NCI-H1694 treated with DMSO at 0.1 percent for 48 hours (cell line): ENCODE data around the gene TSPEAR.
A peak's percentile ranks its signal among the peaks of the same experiment; 100 is the strongest.
"Not testable (repeated sequence)": the region's sequence is repeated elsewhere in the genome, so short reads cannot be mapped to it uniquely, and the experiment has no call there.

Experiments
- DNase-seq: peaks from one replicate; lab custom pipeline; 2025; lab: John Stamatoyannopoulos, UW

Gene TSPEAR

GRCh38 chr21:44684077-44684476 is 27.3 kb downstream of the TSPEAR start:
- no peak for DNase-seq

GRCh38 chr21:44682580-44683151 is 28.7 kb downstream of the TSPEAR start:
- no peak for DNase-seq

GRCh38 chr21:44681861-44682579 is 29.4 kb downstream of the TSPEAR start, which contains the start of gene KRTAP12-1:
Gene KRTAP12-1, minus strand, starts transcription at chr21:44682163. Its CDS starts 40 bp downstream, at chr21:44682123.
- peak; percentile 78 for DNase-seq

- DNase-seq, result no peak
Measured at GRCh38 chr21:44681152-44681551, 30.2 kb downstream of the TSPEAR start.

GRCh38 chr21:44677881-44678280 is 33.5 kb downstream of the TSPEAR start:
- no peak for DNase-seq

- DNase-seq, result no peak
Measured at GRCh38 chr21:44671911-44672310, 39.5 kb downstream of the TSPEAR start.

GRCh38 chr21:44670642-44671432 is 40.5 kb downstream of the TSPEAR start:
- no peak for DNase-seq

GRCh38 chr21:44667612-44668011 is 43.8 kb downstream of the TSPEAR start:
- no peak for DNase-seq

- DNase-seq, result peak; percentile 38
Measured at GRCh38 chr21:44666401-44667320, 44.7 kb downstream of the TSPEAR start, which contains the start of gene KRTAP12-2. Gene KRTAP12-2, minus strand, starts transcription at chr21:44666927. Its CDS starts 41 bp downstream, at chr21:44666886.

GRCh38 chr21:44664691-44665090 is 46.7 kb downstream of the TSPEAR start:
- DNase-seq, result no peak

- not testable (repeated sequence) for DNase-seq
Measured at GRCh38 chr21:44661567-44661966, 49.8 kb downstream of the TSPEAR start.

- no peak for DNase-seq
Measured at GRCh38 chr21:44658913-44659595, 52.3 kb downstream of the TSPEAR start.

GRCh38 chr21:44658541-44658910 is 52.8 kb downstream of the TSPEAR start:
- DNase-seq, result no peak

GRCh38 chr21:44657635-44658540 is 53.5 kb downstream of the TSPEAR start, which contains the start of gene KRTAP12-3:
Gene KRTAP12-3, plus strand, starts transcription at chr21:44657932. Its CDS starts 48 bp downstream, at chr21:44657980.
- peak; percentile 53 for DNase-seq

- no peak for DNase-seq
Measured at GRCh38 chr21:44656868-44657267, 54.5 kb downstream of the TSPEAR start.

GRCh38 chr21:44654576-44655175 is 56.7 kb downstream of the TSPEAR start, which contains the start of gene KRTAP12-4:
Gene KRTAP12-4, minus strand, starts transcription at chr21:44654659. Its CDS starts 45 bp downstream, at chr21:44654614.
- DNase-seq, result no peak

GRCh38 chr21:44653656-44654575 is 57.5 kb downstream of the TSPEAR start:
- DNase-seq, result no peak

GRCh38 chr21:44653123-44653522 is 58.2 kb downstream of the TSPEAR start:
- DNase-seq, result no peak
